ENCODE measurements around the gene CHRND. TPM values are rescaled to one million over a fixed set of nuclear protein-coding genes. Genes with fewer than 3 reads are reported as not detected.

CHRND gene
- total and polyA plus RNA-seq, 2 of the 8 experiments (the other 6 are each of a cell fraction or from before 2014, with no cell fraction given), result 0.24 TPM; not detected in 1

- Histone ChIP-seq H3K23ac (ENCODE audit: insufficient read length) (no peak overlapping the region), H3K9ac (replicated peaks in 1 of 4; ENCODE audit: extremely low read depth in 1 of 4, low read depth in 3 of 4, low read length in 3 of 4) (no peak overlapping the region), H3K56ac (replicated peaks; ENCODE audit: insufficient read length, low read depth, low read length) (no peak overlapping the region), H4K20me1 (replicated peaks in 1 of 2; ENCODE audit: control insufficient read depth in 1 of 2, insufficient read depth in 2 of 2, low read length in 2 of 2) (no peaks in the 10 kb centered on the region), H3K4me2 (ENCODE audit: insufficient read depth in 1 of 2, low read depth in 2 of 2, low read length in 2 of 2) (no peak overlapping the region), H2AK5ac (ENCODE audit: low read depth, low read length) (no peak overlapping the region), H3K18ac (ENCODE audit: extremely low read depth, low read length) (no peak overlapping the region), H3K27me3 (replicated peaks in 1 of 4; ENCODE audit: control insufficient read depth in 3 of 4, extremely low read depth in 1 of 4, insufficient read depth in 3 of 4, low read length in 3 of 4) (no peaks in the 10 kb centered on the region), H4K5ac (ENCODE audit: insufficient read length, low read depth, low read length) (no peak overlapping the region), H3K9me3 (ENCODE audit: insufficient read depth in 2 of 2, low read depth in 1 of 2, low read length in 1 of 2) (no peaks in the 10 kb centered on the region), H3K4me1 (replicated peaks in 1 of 4; ENCODE audit: control insufficient read depth in 3 of 4, insufficient read depth in 4 of 4, low read length in 3 of 4) (no peaks in the 10 kb centered on the region), H2BK5ac (ENCODE audit: low read depth, low read length) (no peak overlapping the region), H3K14ac (ENCODE audit: insufficient read length) (no peak overlapping the region), H2BK120ac (replicated peaks; ENCODE audit: low read depth, low read length) (no peak overlapping the region), H2AFZ (ENCODE audit: low read length) (no peak overlapping the region), H2BK12ac (ENCODE audit: low read depth, low read length) (no peak overlapping the region), H3K23me2 (ENCODE audit: low read depth, low read length) (no peaks in the 10 kb centered on the region), H4K91ac (replicated peaks; ENCODE audit: insufficient read length, low read length) (no peak overlapping the region), H3K4me3 (ENCODE audit: extremely low read depth in 1 of 4, insufficient read depth in 2 of 4, low read depth in 3 of 4, low read length in 4 of 4) (no peak overlapping the region), H3K79me1 (ENCODE audit: low read depth, low read length) (no peaks in the 10 kb centered on the region), H2BK15ac (ENCODE audit: low read length) (no peak overlapping the region), H2BK20ac (ENCODE audit: low read length) (no peak overlapping the region), H3K4ac (replicated peaks; ENCODE audit: insufficient read length, low read depth, low read length) (no peak overlapping the region), H3K27ac (ENCODE audit: low read depth, low read length) (no peak overlapping the region), H3K79me2 (ENCODE audit: control insufficient read depth in 1 of 2, insufficient read depth in 2 of 2, low read length in 2 of 2) (no peaks in the 10 kb centered on the region), H4K8ac (ENCODE audit: extremely low read depth, insufficient read depth, low read length) (no peak overlapping the region), H3K36me3 (ENCODE audit: control insufficient read depth in 2 of 4, insufficient read depth in 4 of 4, low read length in 3 of 4) (peaks cover 0 to 19% (median 4%) of the 10 kb centered on the region in 4 experiments; a peak in 6 of 8 replicates)
- WGBS, 2 experiments (ENCODE audit: extremely low coverage in 1 of 2, insufficient coverage in 1 of 2, insufficient read length in 1 of 2, insufficient replicate concordance in 2 of 2, low coverage in 1 of 2, low lambda C conversion rate in 2 of 2, missing lambda C conversion rate in 1 of 2), result 92% methylated on average over 6 of the region's 6 CpGs; no CpG with 5 or more reads in 1 of the 2 experiments
- POLR2A ChIA-PET (ENCODE audit: partially characterized antibody), result interaction anchor here (1.5 kb wide), 2 partner anchors 9 to 10 kb away, joined by 4 to 5 read pairs; no protein-coding TSS in a partner anchor
- TF ChIP-seq TAF7 (optimal IDR thresholded peaks at IDR 0.05; ENCODE audit: borderline replicate concordance, low read depth, low read length) (no peak), SIX5 (IDR thresholded peaks at IDR 0.05; ENCODE audit: low read depth, low read length) (no peak), SIN3A (conservative IDR thresholded peaks at IDR 0.05 in 1 of 2, IDR thresholded peaks at IDR 0.05 in 1 of 2; ENCODE audit: low read depth in 1 of 2, low read length in 2 of 2) (no peak), RFX5 (IDR thresholded peaks at IDR 0.05; ENCODE audit: borderline replicate concordance, low read depth, low read length) (no peak), KDM4A (IDR thresholded peaks at IDR 0.05; ENCODE audit: low read depth, low read length, severe bottlenecking) (no peak), RAD21 (IDR thresholded peaks at IDR 0.05 in 1 of 2, conservative IDR thresholded peaks at IDR 0.05 in 1 of 2; ENCODE audit: low read depth in 2 of 2, low read length in 2 of 2) (no peak), CEBPB (IDR thresholded peaks at IDR 0.05; ENCODE audit: low read depth, low read length) (no peak), PHF8 (conservative IDR thresholded peaks at IDR 0.05; ENCODE audit: low read depth, low read length) (no peak), CREB1 (IDR thresholded peaks at IDR 0.05) (no peak)
- DNase-seq (ENCODE audit: low read depth in 1 of 2, low spot score in 2 of 2) (no peak), FAIRE-seq (no peak)
- CTCF ChIA-PET (ENCODE audit: partially characterized antibody), result interaction anchor here (1.4 to 2.5 kb wide), 3 partner anchors 12 to 30 kb away, joined by 3 to 11 read pairs (median 5); no protein-coding TSS in a partner anchor
Observed at GRCh38 chr2:232580648-232580981, 54.7 kb downstream of the CHRND start.
